Suppressor macrophage (primary cell): ENCODE measurements around the gene MRAP.
"Not testable (repeated sequence)": the region's sequence is repeated elsewhere in the genome, so short reads cannot be mapped to it uniquely, and the experiment has no call there.

Experiments used
- DNase-seq, 4 experiments: peaks; one replicate each; pipeline ENCODE4 v3.0.0-alpha.2; 2020 to 2022

The MRAP gene

DNA sequence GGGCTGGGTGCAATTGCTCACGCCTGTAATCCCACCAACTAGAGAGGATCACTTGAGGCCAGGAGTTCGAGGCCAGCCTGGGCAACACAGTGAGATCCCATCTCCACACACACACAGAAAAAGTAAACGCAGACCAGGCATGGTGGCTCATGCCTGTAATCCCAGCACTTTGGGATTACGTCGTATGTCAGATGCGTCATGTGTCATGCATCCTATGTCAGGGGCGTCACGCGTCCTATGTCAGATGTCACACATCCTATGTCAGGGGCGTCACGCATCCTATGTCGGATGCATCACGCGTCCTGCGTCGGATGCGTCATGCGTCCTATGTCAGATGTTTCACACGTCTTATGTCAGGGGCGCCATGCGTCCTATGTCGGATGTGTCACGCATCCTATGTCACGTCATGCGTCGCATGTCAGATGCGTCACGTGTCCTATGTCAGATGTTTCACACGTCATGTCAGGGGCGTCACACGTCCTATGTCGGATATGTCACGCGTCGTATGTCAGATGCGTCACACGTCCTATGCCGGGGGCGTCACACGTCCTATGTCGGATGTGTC lies 1.5 kb downstream of the MRAP start:
- no peak for DNase-seq

DNA sequence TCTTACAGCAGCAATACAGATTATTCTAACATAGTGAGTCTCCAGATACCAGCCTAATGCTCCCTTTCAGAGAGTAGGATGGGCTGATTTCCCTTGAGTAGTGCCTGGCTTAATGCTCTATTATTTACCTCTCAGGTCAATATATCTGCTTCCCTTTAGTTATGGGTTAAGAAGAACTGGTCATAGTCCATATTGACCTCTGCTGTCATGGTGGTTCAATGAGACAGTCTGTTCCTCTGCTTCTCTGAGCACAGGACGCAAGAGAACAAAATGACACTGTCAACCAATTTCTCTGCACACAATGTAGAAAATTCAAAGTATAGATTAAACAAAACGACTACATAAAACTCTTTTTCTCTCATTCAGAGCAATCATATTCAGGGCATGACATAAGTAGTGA lies 2.9 kb downstream of the MRAP start:
- no peak for DNase-seq

DNA sequence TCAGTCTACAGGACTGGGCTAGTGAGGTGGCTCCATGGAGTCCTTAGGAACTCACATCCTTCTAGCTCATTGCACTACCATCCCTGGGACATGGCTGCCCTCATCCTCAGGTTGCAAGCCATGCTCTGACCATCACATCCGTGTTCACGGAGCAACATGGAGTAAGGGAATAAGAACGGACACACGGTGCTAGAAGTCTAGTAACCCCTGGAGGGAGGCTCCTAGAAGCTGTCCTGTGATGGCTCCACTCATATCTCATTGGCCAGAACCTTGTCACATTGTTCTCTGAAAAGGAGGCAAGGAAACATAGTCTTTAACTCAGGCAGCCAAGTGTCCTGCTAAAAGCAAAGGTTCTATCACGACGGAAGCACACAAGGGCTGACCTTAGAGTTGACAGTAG lies 3.9 kb downstream of the MRAP start:
- DNase-seq = no peak

DNA sequence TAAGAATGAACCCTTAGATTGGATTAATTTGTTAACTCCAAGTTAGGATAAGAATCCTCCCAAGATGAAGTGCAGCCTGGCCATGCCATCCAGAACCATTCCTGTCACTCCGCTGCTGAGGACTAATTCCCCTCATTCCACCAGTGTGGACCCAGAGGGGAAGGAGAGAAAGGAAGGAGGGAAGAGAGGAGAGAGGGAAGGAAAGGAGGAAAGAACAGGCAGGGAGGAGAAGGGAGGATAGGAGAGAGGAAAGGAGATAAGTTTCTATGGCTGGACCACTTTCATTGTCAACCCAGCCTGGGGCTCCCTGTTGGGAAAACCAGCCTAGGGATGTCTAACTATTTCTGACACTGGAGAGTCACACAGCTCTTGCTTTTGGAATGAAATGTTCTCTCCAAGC lies 4.7 kb downstream of the MRAP start:
- DNase-seq = no peak

DNA sequence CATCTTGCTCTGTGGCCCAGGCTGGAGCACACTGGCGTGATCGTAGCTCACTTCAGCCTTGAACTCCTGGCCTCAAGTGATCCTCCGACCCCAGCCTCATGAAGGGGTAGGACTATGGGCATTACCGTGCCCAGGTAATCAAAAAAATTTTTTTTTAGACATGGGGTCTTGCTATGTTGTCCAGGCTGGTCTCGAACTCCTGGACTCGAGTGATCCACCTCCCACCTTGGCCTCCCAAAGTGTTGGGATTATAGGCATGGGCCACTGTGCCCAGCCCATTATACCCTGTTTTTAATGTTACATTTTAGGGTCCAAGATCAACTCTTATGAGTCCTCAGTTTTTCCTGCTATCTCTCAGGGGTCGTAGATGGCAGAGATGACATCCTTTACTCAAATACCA lies 6.3 kb downstream of the MRAP start:
- DNase-seq = no peak

DNA sequence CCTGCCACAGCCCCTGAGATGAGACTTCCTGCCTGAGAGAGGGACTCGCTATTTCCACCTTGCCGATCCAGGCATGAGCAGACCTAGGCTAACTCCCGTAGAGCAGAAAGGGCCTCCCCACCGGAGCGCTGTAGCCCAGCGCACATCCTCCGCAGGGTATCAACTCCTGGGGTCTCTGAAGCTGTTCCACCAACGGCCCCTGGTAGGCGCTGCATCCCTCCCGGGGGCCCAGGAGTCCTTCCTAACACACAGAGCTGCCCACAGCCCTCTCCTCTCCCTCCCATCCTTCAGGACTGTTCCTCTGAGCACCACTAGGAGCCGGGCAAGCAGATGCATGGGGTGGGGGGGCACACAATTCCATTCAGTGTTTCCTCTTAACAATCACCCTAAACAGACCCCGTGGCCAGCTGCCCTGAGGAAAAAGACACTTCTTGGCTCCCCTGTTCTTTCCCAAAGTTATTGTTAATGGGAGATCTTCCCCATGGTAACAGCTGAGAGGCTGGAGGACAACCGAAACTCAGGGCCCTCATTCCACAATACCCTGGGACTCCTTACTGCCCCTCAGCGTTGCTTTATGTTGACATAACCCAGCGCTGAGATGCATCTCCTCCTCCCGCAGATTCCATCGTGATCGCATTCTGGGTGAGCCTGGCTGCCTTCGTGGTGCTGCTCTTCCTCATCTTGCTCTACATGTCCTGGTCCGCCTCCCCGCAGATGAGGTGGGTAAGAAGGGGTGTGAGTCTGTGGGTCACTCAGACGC lies 7.5 kb downstream of the MRAP start:
- DNase-seq = no peak

DNA sequence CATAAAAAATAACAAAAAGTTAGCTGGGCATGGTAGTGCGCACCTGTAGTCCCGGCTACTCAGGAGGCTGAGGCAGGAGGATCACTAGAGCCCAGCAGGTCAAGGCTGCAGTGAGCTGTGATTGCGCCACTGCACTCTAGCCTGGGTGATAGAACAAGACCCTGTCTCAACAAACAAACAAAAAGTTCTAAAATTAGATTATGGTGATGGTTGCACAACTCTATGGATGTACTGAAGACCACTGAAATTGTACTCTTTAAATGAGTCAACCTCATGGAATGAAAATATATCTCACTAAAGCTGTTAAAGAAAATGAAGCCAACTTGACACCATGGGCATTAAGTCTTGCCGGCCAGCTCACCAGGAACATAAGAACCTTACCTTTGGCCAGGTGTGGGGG lies 9.1 kb downstream of the MRAP start:
- no peak for DNase-seq

DNA sequence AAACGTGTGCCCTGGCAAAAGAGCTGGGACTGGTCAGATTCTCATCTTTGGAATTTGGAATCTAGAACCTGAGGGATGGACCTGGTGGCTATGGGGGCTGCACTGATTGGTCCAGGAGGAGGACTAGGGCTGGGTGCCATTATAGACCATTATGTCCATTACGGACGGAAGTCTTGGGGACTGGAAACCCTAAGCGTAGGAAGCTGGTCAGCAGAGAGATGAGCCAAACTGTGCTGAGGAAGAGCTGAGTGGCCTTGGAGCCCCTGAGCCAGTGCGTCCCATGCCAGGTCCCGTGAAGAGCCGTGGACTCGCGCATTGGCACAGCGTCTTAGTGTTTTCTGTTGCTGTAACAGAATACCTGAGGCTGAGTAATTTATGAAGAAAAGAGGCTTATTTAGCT lies 10.0 kb downstream of the MRAP start:
- no peak for DNase-seq

DNA sequence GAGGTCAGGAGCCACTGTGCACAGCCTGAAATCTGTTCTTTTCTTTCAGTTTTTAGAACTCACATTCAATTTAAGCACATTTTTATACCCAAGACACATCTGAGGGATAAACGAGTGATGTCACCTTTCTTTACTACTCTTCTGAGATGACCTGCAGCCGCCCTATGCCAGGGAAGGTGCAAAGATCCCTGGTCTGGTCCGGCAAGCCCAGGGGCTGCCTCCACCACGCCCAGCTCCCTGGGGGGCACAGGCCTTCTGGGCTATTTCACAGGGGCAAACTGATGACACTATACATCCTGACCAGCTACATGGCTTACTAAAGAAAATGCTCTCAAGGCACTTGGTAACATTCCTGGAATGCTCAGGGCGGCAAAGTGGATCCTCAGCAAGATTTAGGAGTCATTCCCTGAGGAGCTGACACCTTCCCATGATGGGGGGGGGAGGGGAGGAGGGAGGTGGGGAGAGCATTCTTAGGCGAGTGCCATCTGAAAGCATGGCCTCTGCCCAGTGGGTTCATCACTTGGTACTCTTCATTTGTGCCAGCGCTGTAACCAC lies 11.3 kb downstream of the MRAP start:
- no peak for DNase-seq

DNA sequence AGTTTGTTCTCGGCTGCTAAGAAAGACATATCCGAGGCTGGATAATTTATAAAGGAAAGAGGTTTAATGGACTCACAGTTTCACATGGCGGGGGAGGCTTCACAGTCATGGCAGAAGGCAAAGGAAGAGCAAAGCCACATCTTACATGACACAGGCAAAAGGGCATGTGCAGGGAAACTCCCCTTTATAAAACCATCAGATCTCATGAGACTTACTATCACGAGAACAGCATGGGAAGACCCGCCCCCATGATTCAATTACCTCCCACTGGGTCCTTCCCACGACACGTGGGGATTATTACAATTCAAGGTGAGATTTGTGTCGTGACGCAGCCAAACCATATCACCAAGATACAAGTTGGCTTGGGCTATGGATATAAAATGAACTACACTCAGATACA lies 12.3 kb downstream of the MRAP start:
- not testable (repeated sequence) for DNase-seq

DNA sequence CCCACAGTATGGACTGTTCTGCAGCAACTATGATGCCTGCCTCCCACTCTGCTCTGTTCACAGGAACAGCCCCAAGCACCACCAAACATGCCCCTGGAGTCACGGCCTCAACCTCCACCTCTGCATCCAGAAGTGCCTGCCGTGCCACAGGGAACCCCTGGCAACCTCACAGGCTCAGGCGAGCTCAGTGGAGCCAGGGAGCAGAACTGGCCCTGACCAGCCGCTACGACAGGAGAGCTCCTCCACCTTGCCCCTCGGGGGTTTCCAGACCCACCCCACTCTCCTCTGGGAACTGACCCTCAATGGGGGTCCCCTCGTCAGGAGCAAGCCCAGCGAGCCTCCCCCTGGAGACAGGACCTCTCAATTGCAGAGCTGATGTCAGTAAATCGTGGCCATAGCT lies 13.0 kb downstream of the MRAP start:
- no peak for DNase-seq

DNA sequence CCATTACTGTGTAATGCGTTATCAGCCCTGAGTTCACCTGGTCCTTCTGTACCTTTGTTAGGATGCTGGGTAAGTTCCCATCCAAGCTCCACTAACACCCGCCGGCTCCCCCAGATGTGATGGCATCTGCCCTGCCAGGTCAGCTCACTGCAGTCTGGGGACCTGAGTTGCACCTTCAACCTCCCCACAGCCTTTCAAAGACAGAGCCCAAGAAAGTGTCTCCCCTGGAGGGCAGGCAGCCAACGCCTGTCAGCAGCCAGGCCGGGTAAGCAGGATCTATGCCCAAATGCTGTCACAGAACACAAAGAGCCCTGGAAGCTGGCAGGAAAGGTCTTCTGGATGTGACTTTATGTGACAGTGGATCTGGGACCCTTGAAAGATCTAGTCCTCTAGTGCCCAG lies 13.7 kb downstream of the MRAP start:
- DNase-seq = no peak

DNA sequence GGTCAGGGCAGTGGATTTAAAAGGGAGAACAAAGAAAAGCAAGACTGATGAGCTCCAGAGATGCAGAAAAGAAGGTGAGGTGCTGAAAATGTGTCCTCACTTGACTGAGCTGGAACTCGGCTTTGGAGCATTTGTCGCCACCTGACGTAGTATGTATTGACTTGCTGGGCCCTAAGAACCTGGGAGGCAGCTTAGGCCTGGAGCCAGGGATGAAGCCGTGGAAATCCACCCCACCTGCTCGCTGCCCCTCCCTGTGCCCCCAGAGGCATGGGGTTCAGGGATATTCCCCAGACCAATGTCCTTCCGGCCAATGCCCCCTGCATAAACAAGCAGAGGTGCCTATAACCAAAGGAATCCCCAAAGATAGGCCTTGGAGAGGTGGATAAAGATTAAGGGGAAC lies 14.3 kb downstream of the MRAP start:
- no peak for DNase-seq

DNA sequence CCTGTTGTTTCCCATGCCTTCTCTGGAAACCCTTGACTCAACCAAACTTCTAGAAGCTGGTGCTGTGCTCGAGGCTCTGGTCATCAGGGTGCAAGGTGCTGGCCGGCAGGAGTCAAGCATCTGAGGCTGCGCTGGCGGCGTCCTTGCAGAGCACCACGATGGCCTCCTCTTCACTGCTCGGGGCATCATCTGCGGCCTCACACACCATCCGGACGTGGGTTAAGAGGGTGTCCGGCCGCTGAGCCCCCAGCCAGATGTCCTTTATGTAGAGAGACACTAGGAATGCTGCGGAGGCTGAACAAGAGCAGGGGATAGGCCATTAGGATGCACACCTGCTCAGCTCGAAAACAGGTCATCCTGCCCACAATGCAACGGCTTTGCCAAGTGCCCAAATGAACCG lies 16.2 kb downstream of the MRAP start:
- DNase-seq = no peak

DNA sequence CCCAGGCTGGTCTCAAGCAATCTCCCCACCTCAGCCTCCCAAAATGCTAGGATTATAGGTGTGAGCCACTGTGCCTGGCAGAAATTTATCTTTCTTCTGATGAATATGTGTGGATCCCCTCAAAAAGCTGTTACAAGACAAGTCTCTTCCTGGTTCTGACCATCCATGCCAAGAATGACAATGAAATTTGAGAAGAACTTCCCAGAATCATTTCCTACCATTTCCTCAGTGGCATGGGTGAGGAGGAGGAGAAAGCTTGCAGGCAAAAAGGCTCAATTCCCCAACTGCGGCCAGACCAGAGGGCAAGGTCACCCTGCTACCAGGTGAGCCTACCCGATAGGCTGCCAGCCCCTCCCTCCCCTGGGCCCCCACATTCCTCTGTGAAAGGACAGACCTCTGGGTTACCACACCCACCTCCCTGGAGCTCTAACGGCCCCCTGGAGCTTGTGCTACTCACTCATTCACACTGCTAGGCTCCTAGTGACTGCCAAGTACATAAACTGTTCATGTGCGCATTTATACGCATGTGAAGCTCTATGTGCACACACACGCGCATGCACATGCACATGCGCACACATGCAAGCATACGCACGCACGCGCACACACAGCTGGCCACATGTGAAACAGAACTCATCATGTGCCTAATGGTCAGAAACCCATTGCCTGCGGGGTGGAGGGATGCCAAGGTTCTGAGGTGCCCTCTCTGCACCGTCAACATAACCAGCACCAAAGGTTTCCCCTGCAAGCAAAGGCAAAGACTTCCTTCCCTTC lies 17.0 kb downstream of the MRAP start:
- DNase-seq = no peak

DNA sequence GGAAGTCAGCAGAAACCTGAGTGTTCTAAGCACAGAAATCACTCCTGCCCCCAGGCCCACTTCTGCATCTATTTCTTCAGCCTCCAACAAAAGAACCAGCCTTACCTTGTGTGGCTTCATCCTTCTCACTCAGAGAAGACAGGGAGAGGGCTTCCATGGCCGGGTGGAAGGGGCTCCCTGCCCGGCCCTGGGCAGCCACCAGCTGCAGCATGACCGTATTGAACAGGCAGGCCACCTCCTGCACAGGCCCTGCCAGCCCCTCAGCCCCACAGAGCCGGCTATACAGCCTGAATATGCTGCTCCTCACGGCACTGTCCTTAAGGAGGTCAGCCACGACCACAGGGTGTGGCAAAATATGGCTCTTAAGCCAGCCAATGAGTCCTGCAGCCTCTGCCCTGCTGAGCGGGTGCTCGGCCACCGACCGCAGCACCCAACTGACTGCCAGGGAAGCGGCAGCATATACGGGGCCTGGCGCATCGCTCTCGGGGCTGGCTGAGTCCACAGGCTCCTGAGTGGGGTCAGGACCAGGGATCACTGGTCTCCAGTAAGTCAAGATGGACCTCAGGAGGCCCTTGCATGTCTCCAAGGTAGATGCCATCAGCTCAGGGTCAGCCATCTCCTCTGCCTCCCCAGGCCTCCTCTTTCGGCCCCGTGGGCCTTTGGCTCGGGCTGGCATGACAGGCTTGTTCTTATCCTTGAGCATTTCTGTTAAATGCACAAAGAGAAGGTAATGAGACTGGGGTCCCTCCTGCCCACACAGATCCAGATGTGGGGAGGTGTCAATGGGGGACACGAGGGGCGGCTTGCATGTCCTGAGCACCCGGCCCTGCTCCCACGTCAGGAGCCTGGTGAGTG lies 17.9 kb downstream of the MRAP start:
- no peak for DNase-seq

DNA sequence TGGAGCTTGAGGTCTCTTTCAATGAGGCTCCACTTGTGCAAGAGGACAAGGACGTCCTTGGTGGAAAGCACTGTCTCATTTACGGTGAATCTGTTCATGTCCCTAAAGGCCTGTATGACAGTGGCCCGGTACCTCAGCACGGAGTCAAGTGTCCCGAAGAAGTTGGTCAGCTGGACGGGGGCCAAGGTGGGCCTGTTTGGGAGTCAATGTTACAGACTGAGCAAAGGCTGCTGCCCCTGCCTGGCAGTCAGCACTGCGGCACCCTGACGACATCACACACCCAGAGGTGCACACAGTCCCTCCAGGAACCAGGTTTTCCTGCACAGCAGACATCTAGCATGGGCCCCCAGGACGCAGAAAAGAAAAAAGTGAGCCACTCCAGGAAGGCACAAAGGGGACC lies 19.1 kb downstream of the MRAP start:
- no peak for DNase-seq

DNA sequence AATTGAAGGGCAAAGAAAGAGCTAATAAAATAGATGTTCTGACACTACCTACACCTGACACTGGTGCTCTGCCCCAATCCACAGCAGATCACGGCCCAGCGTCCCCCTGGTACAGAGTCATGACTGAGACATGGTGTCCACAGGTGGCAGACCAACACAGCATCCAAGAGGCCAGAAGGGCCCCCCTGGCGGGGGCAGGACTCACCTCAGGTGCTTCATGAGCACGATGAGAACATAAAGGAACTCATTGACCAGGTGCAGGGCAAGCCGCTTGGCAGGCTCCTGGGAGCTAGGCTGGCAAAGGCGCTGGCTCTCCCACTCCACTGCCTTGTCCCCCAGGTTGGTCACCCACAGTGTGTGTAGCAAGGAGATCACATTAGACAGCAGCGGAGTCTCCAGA lies 20.4 kb downstream of the MRAP start:
- DNase-seq = no peak

DNA sequence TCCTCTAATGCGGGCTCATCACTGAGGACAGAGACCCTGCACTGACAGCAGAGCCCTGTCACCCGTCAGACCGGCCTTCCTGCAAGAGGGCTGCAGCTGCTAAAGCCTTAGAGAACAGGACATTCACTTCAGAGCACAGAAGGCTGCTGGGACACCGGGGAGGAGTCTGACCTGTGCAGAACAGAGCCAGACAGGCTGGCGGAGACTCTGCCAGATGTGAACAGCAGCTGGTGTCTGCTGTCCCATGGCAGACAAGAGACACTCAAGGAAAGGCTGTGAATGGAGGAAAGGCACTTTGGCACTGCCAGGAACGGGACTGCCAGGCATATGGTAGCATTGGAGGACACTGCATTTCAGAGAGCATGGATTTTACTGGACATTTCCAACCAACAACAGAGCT lies 21.4 kb downstream of the MRAP start:
- no peak for DNase-seq

DNA sequence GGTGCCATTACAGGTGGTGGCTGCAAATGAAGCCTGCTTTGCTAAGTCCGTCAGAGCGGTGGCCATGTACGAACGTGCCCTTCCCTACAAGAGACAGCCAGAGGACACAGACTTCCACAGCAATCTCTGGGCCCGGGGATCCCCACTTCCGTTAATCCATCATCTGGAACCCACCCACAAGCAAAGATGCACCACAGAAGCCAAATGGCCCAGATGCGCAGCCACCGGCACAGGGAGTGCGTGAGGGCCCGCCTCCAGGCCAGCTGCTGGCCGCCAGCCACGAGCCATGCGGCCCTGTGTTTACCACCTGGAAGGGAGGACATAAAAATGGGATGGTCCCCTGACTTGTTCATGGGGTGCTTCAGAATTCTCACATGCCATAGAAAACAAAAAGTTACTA lies 22.1 kb downstream of the MRAP start:
- no peak for DNase-seq

DNA sequence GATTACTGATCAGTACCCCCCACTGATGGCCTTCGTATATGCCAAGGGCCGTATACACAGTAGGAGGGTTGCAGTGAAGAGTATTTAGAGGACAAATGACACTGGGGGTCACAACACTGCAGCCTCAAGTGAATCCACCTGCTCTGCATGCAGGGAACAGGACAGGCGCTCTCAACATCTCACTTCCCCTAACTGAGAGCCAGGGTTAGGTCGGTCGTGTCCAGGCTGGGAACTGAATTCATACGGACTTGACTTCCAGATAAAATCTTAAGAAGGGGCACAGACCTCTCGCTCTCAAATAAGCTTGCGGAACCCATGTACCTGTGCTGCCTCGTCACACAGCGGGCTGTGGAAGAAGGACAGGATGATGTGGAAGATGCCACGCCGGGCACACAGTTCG lies 22.8 kb downstream of the MRAP start:
- no peak for DNase-seq

DNA sequence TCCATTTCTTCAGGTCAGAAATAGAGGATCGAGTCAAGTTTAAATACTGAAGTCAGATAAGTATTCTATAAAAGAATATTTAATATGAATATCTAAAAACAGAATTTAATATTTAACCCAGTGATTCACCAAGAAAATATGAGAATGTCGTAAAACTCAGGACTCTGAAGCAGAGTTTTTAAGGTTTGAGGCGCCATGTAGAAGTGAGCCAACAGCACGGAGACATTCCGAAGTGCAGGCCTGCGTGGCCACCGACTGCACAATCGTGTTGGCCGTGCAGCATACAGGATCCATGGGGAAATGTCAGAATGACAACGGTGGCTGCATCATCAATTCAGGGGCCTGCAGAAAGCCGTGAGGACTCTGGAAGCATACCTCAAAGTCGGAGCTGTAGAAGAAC lies 23.4 kb downstream of the MRAP start:
- DNase-seq = no peak

DNA sequence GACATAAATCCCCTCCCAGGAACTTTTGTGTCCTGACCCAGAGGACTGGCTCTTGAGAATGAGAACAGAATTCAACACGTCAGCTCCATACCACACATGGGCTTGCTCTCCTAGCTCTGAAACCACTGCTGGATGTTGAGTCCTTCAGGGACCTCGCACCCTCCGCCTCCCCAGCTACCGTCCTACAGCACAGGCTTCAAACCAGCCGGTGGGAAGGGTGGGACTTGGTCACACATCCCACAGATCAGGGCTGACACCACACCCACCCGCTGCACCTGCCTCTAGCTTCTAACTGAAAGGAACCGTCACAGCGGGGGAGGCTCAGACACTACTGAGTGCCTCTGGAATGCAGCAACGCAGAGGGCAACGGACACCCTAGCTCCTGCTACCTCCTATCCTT lies 24.0 kb downstream of the MRAP start:
- DNase-seq = no peak
